T-helper 1 cell treated with Interleukin-12 subunit alpha and Interleukin-12 subunit beta and Interleukin-4 antibody, amounts not matched to agents 30 ng/mL and 1 ng/mL, for 36 hours (primary cell): ENCODE measurements around the gene SMIM5. TPM values are rescaled to one million over a fixed set of nuclear protein-coding genes. Genes with fewer than 3 reads are reported as not detected.

ENCODE experiments used
- total RNA-seq: library from RNA; stranded (reverse); gene quantifications from 2 replicates; pipeline ENCODE4 v1.2.3, GENCODE V29; 2022

SMIM5 gene
- total RNA-seq, 1 donor from 2014 or later = 0.83 TPM

Other genes with a start within 250 kb of the SMIM5 start
- 150 and 168 TPM in 2 replicates for gene GRB2, start 227.8 kb upstream of the SMIM5 start, total RNA-seq
- 82.3 and 85.7 TPM in 2 replicates for gene TMEM94, start 176.8 kb upstream of the SMIM5 start, total RNA-seq
- 0.74 and 0.76 TPM in 2 replicates for gene CASKIN2, start 117.9 kb upstream of the SMIM5 start, total RNA-seq
- gene TSEN54, start 116.9 kb upstream of the SMIM5 start, total RNA-seq = 65.2 and 65.9 TPM in 2 replicates
- 19.4 and 21.6 TPM in 2 replicates for gene LLGL2, start 107.7 kb upstream of the SMIM5 start, total RNA-seq
- 43.2 and 48.4 TPM in 2 replicates for gene MYO15B, start 45.6 kb upstream of the SMIM5 start, total RNA-seq
- gene RECQL5, start 33.7 kb downstream of the SMIM5 start, total RNA-seq = 41.6 and 43.4 TPM in 2 replicates
- gene SAP30BP, start 33.9 kb downstream of the SMIM5 start, total RNA-seq = 93.2 and 108 TPM in 2 replicates
- gene ITGB4, start 88.0 kb downstream of the SMIM5 start, total RNA-seq = 0.78 and 0.91 TPM in 2 replicates
- gene GALK1, start 131.8 kb downstream of the SMIM5 start, total RNA-seq = 40.4 and 41.4 TPM in 2 replicates
- gene UNK, start 151.4 kb downstream of the SMIM5 start, total RNA-seq = 33.0 and 33.7 TPM in 2 replicates
- 203 and 219 TPM in 2 replicates for gene UNC13D, start 211.0 kb downstream of the SMIM5 start, total RNA-seq
- gene WBP2, start 221.9 kb downstream of the SMIM5 start, total RNA-seq = 82.4 and 90.1 TPM in 2 replicates
- gene TRIM47, start 245.1 kb downstream of the SMIM5 start, total RNA-seq = 26.4 and 26.5 TPM in 2 replicates